GM19452 (cell line): ENCODE results near the gene PTTG2.

ENCODE experiments used
- ATAC-seq: cut with Tn5 transposase; IDR thresholded peaks from one replicate; pipeline ENCODE4 v1.9.1; 2021; ENCODE audit not compliant: unreplicated experiment

Gene PTTG2

GRCh38 chr4:38005637-38006036 lies 45.4 kb downstream of the PTTG2 start:
- ATAC-seq, result no peak

GRCh38 chr4:38007645-38008044 lies 47.4 kb downstream of the PTTG2 start:
- ATAC-seq, result no peak

GRCh38 chr4:38008571-38009021 lies 48.4 kb downstream of the PTTG2 start:
- no peak for ATAC-seq

GRCh38 chr4:38009421-38009820 lies 49.2 kb downstream of the PTTG2 start:
- no peak for ATAC-seq

- no peak for ATAC-seq
Observed at GRCh38 chr4:38009949-38010348, 49.8 kb downstream of the PTTG2 start.
